SK-N-SH treated with all-trans-retinoic acid at 6 μM for 48 hours (cell line): ENCODE measurements around the gene AK1.

ENCODE experiments used
- ATAC-seq: fragments of 200-7000 bp; cut with Tn5 transposase; 3 replicates; pipeline ENCODE4 v1.9.1; 2020; ENCODE audit warnings: mild to moderate bottlenecking, moderate library complexity
- ARNTL ChIP-seq: fragments of 450-650 bp; formaldehyde crosslinking; IDR thresholded peaks from 2 replicates; pipeline ENCODE4 v1.5.0; 2020; ENCODE audit warnings: low read depth, mild to moderate bottlenecking, moderate library complexity, borderline replicate concordance
- BACH2 ChIP-seq: fragments of 250-450 bp; sonication (Bioruptor Pico); IDR thresholded peaks from 2 replicates; pipeline ENCODE4 v1.9.0; 2021; ENCODE audit warnings: mild to moderate bottlenecking, borderline replicate concordance
- CREB5 ChIP-seq: fragments of 250-450 bp; sonication (Bioruptor Pico); IDR thresholded peaks from 2 replicates; pipeline ENCODE4 v1.5.1; 2020; ENCODE audit warnings: low read depth, mild to moderate bottlenecking, moderate library complexity
- CSDC2 ChIP-seq: fragments of 250-450 bp; sonication (Bioruptor Pico); IDR thresholded peaks from 2 replicates; pipeline ENCODE4 v1.5.0; 2020; ENCODE audit warnings: mild to moderate bottlenecking, moderate library complexity
- CSRNP3 ChIP-seq: fragments of 250-450 bp; sonication (Bioruptor Pico); IDR thresholded peaks from 2 replicates; pipeline ENCODE4 v1.5.1; 2021; ENCODE audit warnings: mild to moderate bottlenecking, moderate library complexity
- ESRRG ChIP-seq: fragments of 250-450 bp; sonication (Bioruptor Pico); IDR thresholded peaks from 2 replicates; pipeline ENCODE4 v1.6.1; 2021; ENCODE audit warnings: mild to moderate bottlenecking
- GLIS3 ChIP-seq: fragments of 250-450 bp; sonication (Bioruptor Pico); IDR thresholded peaks from 2 replicates; pipeline ENCODE4 v1.5.0; 2020; ENCODE audit warnings: mild to moderate bottlenecking, moderate library complexity
- ISL1 ChIP-seq: fragments of 250-450 bp; sonication (Bioruptor Pico); IDR thresholded peaks from 2 replicates; pipeline ENCODE4 v2.1.2; 2022; ENCODE audit warnings: mild to moderate bottlenecking, moderate library complexity
- OSR1 ChIP-seq: fragments of 250-450 bp; sonication (Bioruptor Pico); IDR thresholded peaks from 2 replicates; pipeline ENCODE4 v1.8.0; 2022; ENCODE audit warnings: moderate library complexity, mild to moderate bottlenecking, inconsistent platforms
- PATZ1 ChIP-seq: fragments of 250-450 bp; sonication (Bioruptor Pico); IDR thresholded peaks from 2 replicates; pipeline ENCODE4 v1.8.0; 2020; ENCODE audit warnings: mild to moderate bottlenecking, moderate library complexity, borderline replicate concordance
- POU6F1 ChIP-seq: fragments of 250-450 bp; sonication (Bioruptor Pico); IDR thresholded peaks from 2 replicates; pipeline ENCODE4 v1.8.0; 2021; ENCODE audit warnings: low read depth, mild to moderate bottlenecking, moderate library complexity, borderline replicate concordance
- PPARA ChIP-seq: fragments of 250-450 bp; sonication (Bioruptor Pico); IDR thresholded peaks from 2 replicates; pipeline ENCODE4 v1.5.0; 2020; ENCODE audit warnings: mild to moderate bottlenecking, borderline replicate concordance
- RARB ChIP-seq: fragments of 250-450 bp; sonication (Bioruptor Pico); IDR thresholded peaks from 2 replicates; pipeline ENCODE4 v1.8.0; 2021; ENCODE audit warnings: mild to moderate bottlenecking, moderate library complexity
- SNAI2 ChIP-seq: fragments of 250-450 bp; sonication (Bioruptor Pico); IDR thresholded peaks from 2 replicates; pipeline ENCODE4 v1.5.0; 2020; ENCODE audit warnings: mild to moderate bottlenecking, moderate library complexity
- TCF4 ChIP-seq: fragments of 250-450 bp; sonication (Bioruptor Pico); IDR thresholded peaks from 2 replicates; pipeline ENCODE4 v1.8.0; 2021; ENCODE audit warnings: mild to moderate bottlenecking, moderate library complexity, borderline replicate concordance
- TOX ChIP-seq: fragments of 250-450 bp; sonication (Bioruptor Pico); IDR thresholded peaks from 2 replicates; pipeline ENCODE4 v1.8.0; 2021; ENCODE audit warnings: mild to moderate bottlenecking, moderate library complexity, borderline replicate concordance
- TSHZ2 ChIP-seq: fragments of 250-450 bp; sonication (Bioruptor Pico); IDR thresholded peaks from 2 replicates; pipeline ENCODE4 v1.5.0; 2020; ENCODE audit warnings: mild to moderate bottlenecking, moderate library complexity
- ZC3H10 ChIP-seq: fragments of 250-450 bp; sonication (Bioruptor Pico); IDR thresholded peaks from 2 replicates; pipeline ENCODE4 v1.5.1; 2021; ENCODE audit warnings: mild to moderate bottlenecking, moderate library complexity
- ZFP3 ChIP-seq: fragments of 250-450 bp; sonication (Bioruptor Pico); IDR thresholded peaks from 2 replicates; pipeline ENCODE4 v1.5.0; 2020; ENCODE audit warnings: mild to moderate bottlenecking, moderate library complexity
- ZFP30 ChIP-seq: fragments of 450-650 bp; formaldehyde crosslinking; IDR thresholded peaks from 2 replicates; pipeline ENCODE4 v1.5.0; 2022; ENCODE audit warnings: mild to moderate bottlenecking, moderate library complexity
- ZNF565 ChIP-seq: fragments of 450-650 bp; formaldehyde crosslinking; conservative IDR thresholded peaks from 2 replicates; pipeline ENCODE4 v1.5.0; 2020; ENCODE audit warnings: low read depth, mild to moderate bottlenecking, moderate library complexity
- ZNF70 ChIP-seq: fragments of 450-650 bp; formaldehyde crosslinking; IDR thresholded peaks from 2 replicates; pipeline ENCODE4 v1.5.0; 2020; ENCODE audit warnings: mild to moderate bottlenecking, moderate library complexity
- ZNF8 ChIP-seq: fragments of 450-650 bp; formaldehyde crosslinking; IDR thresholded peaks from 2 replicates; pipeline ENCODE4 v1.5.0; 2020; ENCODE audit warnings: mild to moderate bottlenecking, moderate library complexity

Gene AK1

GRCh38 chr9:127854184-127854806 is 23.2 kb downstream of the AK1 start, which contains the start of gene ENG:
Gene ENG (minus strand): TSS chr9:127854658. CDS start chr9:127854355, 303 bp downstream.
- peak; percentile 91 for ATAC-seq
- TF ChIP-seq ZNF565 (no peak), ARNTL (CRISPR knock-in tag) (no peak), ZFP3 (CRISPR knock-in tag) (no peak), OSR1 (CRISPR knock-in tag) (no peak), RARB (CRISPR knock-in tag) (no peak), PPARA (CRISPR knock-in tag) (no peak), CSDC2 (CRISPR knock-in tag) (no peak), POU6F1 (no peak), TOX (CRISPR knock-in tag) (no peak), ZFP30 (CRISPR knock-in tag) (no peak), ZNF70 (CRISPR knock-in tag) (no peak), GLIS3 (CRISPR knock-in tag) (no peak), BACH2 (CRISPR knock-in tag) (no peak), ZNF8 (0 out of 2 replicates have a peak, but pooled peaks have one; percentile 13), ZC3H10 (CRISPR knock-in tag) (no peak), TSHZ2 (peak; percentile 30; the same call in 1 of the 2 replicates), ISL1 (CRISPR knock-in tag) (no peak), ESRRG (no peak)

- TF ChIP-seq ZFP30 (CRISPR knock-in tag) = no peak
- 0 out of 2 replicates have a peak, but pooled peaks have one; percentile 21 for TF ChIP-seq CSRNP3 (CRISPR knock-in tag)
- TF ChIP-seq ZC3H10 (CRISPR knock-in tag) = no peak
- TF ChIP-seq, all 23 proteins: peak for 1
- peak; percentile 50; the same call in 2 of the 3 replicates for ATAC-seq
Observed at GRCh38 chr9:127853312-127854183, 23.9 kb downstream of the AK1 start.

GRCh38 chr9:127852829-127853228 is 24.6 kb downstream of the AK1 start:
- no peak for ATAC-seq
- TF ChIP-seq TCF4 = no peak
- no peak for TF ChIP-seq ZFP3 (CRISPR knock-in tag)
- TF ChIP-seq, all 23 proteins: peak for 0

- no peak for ATAC-seq
Observed at GRCh38 chr9:127850286-127850830, 27.1 kb downstream of the AK1 start.

More at GRCh38 chr9:127850286-127850830, 27.1 kb downstream of the AK1 start:
- TF ChIP-seq OSR1 (CRISPR knock-in tag) = no peak
- no peak for TF ChIP-seq ZNF70 (CRISPR knock-in tag)
- no peak for TF ChIP-seq ZFP3 (CRISPR knock-in tag)
- no peak for TF ChIP-seq CSRNP3 (CRISPR knock-in tag)
- TF ChIP-seq GLIS3 (CRISPR knock-in tag) = no peak
- no peak for TF ChIP-seq ESRRG
- TF ChIP-seq ZFP30 (CRISPR knock-in tag) = no peak
- TF ChIP-seq CSDC2 (CRISPR knock-in tag) = no peak
- TF ChIP-seq PPARA (CRISPR knock-in tag) = no peak
- no peak for TF ChIP-seq ZC3H10 (CRISPR knock-in tag)
- TF ChIP-seq ZNF8 = no peak
- no peak for TF ChIP-seq ARNTL (CRISPR knock-in tag)
- TF ChIP-seq BACH2 (CRISPR knock-in tag) = no peak
- TF ChIP-seq PATZ1 = no peak
- TF ChIP-seq ZNF565 = no peak
- no peak for TF ChIP-seq CREB5 (CRISPR knock-in tag)
- no peak for TF ChIP-seq TCF4
- TF ChIP-seq SNAI2 (CRISPR knock-in tag) = no peak
